ENCODE measurements around the gene IVNS1ABP. TPM values are rescaled to one million over a fixed set of nuclear protein-coding genes. Genes with fewer than 3 reads are reported as not detected.

Gene IVNS1ABP
- total RNA-seq, 4 donors from 2014 or later = 116 to 189 (median 145) TPM

DNA sequence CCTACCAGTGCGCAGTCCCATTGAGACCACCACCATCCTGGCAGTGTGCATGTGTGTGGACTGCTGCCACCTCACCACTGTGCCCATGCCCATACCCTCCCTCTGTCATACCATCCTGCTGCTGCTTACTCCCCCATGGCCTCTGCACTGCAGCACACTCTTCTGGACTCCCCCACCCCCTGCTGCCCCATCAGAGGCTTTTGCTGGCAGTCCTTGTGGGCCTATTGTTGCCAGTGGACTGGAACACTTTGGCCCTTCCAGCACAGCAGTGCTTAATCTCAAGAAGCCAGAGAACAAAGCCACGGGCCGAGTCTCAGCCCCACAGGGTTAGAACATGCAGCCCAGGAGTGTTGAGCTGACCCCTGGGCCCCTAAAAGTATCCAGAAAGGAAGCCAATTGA is 41.9 kb upstream of the IVNS1ABP start:
- no peaks in the 10 kb centered on the region for H3K9me3 ChIP-seq
- 90% methylated on average over 3 of the region's 3 CpGs for WGBS

DNA sequence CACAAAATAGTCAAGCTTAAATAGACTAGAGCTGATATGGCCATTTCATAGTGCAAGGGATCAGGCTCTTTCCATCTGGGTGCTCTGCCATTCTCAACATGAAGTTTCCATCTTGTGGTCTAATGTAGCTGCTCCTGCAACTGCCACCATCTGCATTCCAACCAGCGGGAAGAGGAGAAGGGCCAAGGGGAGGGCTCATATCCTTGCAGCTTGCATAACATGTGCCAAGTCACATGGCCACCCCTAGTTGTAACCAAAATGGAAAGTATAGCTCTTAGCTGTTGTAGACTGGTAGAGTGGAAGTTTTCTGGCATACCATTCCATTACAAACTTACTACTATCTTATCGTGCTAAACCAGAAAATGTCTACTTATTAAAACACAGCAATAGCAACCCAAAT is 38.9 kb upstream of the IVNS1ABP start:
- 76% methylated on average over 2 of the region's 2 CpGs for WGBS
- no peaks in the 10 kb centered on the region for H3K9me3 ChIP-seq
- DNase-seq (ENCODE audit: low spot score in 2 of 2) = no peak
- H3K36me3 ChIP-seq = no peaks in the 10 kb centered on the region
- TF ChIP-seq, protein P1, sequence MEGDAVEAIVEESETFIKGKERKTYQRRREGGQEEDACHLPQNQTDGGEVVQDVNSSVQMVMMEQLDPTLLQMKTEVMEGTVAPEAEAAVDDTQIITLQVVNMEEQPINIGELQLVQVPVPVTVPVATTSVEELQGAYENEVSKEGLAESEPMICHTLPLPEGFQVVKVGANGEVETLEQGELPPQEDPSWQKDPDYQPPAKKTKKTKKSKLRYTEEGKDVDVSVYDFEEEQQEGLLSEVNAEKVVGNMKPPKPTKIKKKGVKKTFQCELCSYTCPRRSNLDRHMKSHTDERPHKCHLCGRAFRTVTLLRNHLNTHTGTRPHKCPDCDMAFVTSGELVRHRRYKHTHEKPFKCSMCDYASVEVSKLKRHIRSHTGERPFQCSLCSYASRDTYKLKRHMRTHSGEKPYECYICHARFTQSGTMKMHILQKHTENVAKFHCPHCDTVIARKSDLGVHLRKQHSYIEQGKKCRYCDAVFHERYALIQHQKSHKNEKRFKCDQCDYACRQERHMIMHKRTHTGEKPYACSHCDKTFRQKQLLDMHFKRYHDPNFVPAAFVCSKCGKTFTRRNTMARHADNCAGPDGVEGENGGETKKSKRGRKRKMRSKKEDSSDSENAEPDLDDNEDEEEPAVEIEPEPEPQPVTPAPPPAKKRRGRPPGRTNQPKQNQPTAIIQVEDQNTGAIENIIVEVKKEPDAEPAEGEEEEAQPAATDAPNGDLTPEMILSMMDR (IDR thresholded peaks at IDR 0.05) = no peak
- TF ChIP-seq POLR2A (IDR thresholded peaks at IDR 0.05) (no peak), POLR2AphosphoS5 (IDR thresholded peaks at IDR 0.05) (no peak), EP300 (IDR thresholded peaks at IDR 0.05) (no peak)
- H3K4me3 ChIP-seq = no peak overlapping the region
- no peaks in the 10 kb centered on the region for H3K27me3 ChIP-seq
- H3K27ac ChIP-seq = no peak overlapping the region
- no peaks in the 10 kb centered on the region for H3K4me1 ChIP-seq

More for the DNA sequence above, 41.9 kb upstream of the IVNS1ABP start:
- Histone ChIP-seq H3K36me3 (no peaks in the 10 kb centered on the region), H3K27me3 (no peaks in the 10 kb centered on the region), H3K27ac (no peak overlapping the region), H3K4me1 (no peaks in the 10 kb centered on the region), H3K4me3 (no peak overlapping the region)
- TF ChIP-seq, protein P1 (IDR thresholded peaks at IDR 0.05) = no peak
- TF ChIP-seq EP300 (IDR thresholded peaks at IDR 0.05) (no peak), POLR2AphosphoS5 (IDR thresholded peaks at IDR 0.05) (no peak), POLR2A (IDR thresholded peaks at IDR 0.05) (no peak)
- no peak for DNase-seq (ENCODE audit: low spot score in 2 of 2)

DNA sequence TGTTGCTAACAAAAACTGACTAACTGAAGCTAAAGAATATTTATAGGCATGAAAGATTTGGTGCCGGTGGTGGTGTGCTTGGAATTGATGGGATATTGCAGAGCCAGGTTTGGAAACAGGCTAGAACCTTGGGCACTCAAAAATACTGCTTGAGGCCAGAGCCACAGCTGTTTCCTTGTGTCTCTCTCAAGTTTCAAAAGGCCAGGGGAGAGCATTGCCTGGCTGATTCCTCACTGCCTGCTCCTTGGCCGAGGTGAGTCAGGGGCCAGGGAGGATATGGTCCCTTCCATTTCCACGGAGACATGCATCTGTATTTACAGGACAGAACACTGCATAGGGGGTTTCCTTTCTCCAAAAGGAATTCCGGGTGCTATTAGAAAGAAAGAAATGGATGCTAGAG is 36.1 kb upstream of the IVNS1ABP start:
- Histone ChIP-seq H3K4me1 (peaks cover 10% of the 10 kb centered on the region), H3K4me3 (no peak overlapping the region), H3K27me3 (no peaks in the 10 kb centered on the region), H3K9me3 (no peaks in the 10 kb centered on the region), H3K36me3 (no peaks in the 10 kb centered on the region), H3K27ac (no peak overlapping the region)
- TF ChIP-seq, protein P1 (IDR thresholded peaks at IDR 0.05) = no peak
- TF ChIP-seq POLR2A (IDR thresholded peaks at IDR 0.05) = no peak
- TF ChIP-seq EP300 (IDR thresholded peaks at IDR 0.05) = no peak
- TF ChIP-seq POLR2AphosphoS5 (IDR thresholded peaks at IDR 0.05) = no peak
- 78% methylated on average over 4 of the region's 4 CpGs for WGBS
- no peak for DNase-seq (ENCODE audit: low spot score in 2 of 2)

GRCh38 chr1:185351734-185352466 is 34.9 kb upstream of the IVNS1ABP start:
- DNase-seq (ENCODE audit: low spot score in 2 of 2) = no peak
- 68% methylated on average over 2 of the region's 2 CpGs for WGBS
- H3K9me3 ChIP-seq = no peaks in the 10 kb centered on the region
- no peaks in the 10 kb centered on the region for H3K27me3 ChIP-seq
- no peak for TF ChIP-seq POLR2A (IDR thresholded peaks at IDR 0.05)
- TF ChIP-seq EP300 (IDR thresholded peaks at IDR 0.05) = no peak
- no peak for TF ChIP-seq POLR2AphosphoS5 (IDR thresholded peaks at IDR 0.05)
- TF ChIP-seq, protein P1 (IDR thresholded peaks at IDR 0.05) = no peak
- H3K4me1 ChIP-seq = peaks cover 10% of the 10 kb centered on the region
- no peak overlapping the region for H3K27ac ChIP-seq
- H3K36me3 ChIP-seq = no peaks in the 10 kb centered on the region
- no peak overlapping the region for H3K4me3 ChIP-seq

DNA sequence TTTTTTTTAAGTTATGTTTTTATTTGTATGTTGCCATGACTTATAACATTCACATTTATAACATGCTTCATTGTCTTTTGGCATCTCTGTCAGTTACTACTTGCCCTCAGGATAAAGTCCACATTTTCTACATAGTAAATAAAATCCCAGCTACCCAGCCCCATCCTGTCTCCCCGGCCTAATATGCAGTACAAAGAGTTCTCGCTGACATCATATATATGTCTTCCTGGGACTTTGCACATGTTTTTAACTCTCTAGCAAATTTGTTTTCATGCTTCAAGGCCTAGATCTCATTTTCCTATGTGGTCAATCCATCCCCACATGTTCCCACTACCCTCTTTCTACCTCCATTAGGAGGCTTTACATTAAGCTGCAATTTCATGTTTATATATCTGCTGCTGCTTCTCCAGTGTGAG is 33.0 kb upstream of the IVNS1ABP start:
- Histone ChIP-seq H3K4me3 (no peak overlapping the region), H3K27ac (peak overlapping the region; percentile 65), H3K27me3 (no peaks in the 10 kb centered on the region), H3K4me1 (peaks cover 13% of the 10 kb centered on the region), H3K9me3 (no peaks in the 10 kb centered on the region), H3K36me3 (no peaks in the 10 kb centered on the region)
- no peak for DNase-seq (ENCODE audit: low spot score in 2 of 2)
- WGBS = 59% methylated on average over 2 of the region's 2 CpGs
- TF ChIP-seq POLR2A (IDR thresholded peaks at IDR 0.05) (no peak), EP300 (IDR thresholded peaks at IDR 0.05) (no peak), POLR2AphosphoS5 (IDR thresholded peaks at IDR 0.05) (no peak)
- TF ChIP-seq, protein P1 (IDR thresholded peaks at IDR 0.05) = no peak

Measured in suprapubic skin (tissue), 4 donors.